H54 (cell line): Measurements from ENCODE around the gene AMH.

ENCODE experiments used
- DNase-seq: peaks from one replicate; pipeline ENCODE4 v3.0.0; 2011; ENCODE audit warnings: low spot score, mixed read lengths; ENCODE audit not compliant: insufficient read length
- FAIRE-seq: peaks from 3 replicates; lab custom pipeline; 2011; peaks lifted over from hg19 to GRCh38; lab: Jason Lieb, UNC
- POLR2A ChIP-seq: IDR thresholded peaks from 2 replicates; pipeline ENCODE4 v1.6.1; 2011; ENCODE audit warnings: low read depth, mild to moderate bottlenecking, low read length

The AMH gene

DNA sequence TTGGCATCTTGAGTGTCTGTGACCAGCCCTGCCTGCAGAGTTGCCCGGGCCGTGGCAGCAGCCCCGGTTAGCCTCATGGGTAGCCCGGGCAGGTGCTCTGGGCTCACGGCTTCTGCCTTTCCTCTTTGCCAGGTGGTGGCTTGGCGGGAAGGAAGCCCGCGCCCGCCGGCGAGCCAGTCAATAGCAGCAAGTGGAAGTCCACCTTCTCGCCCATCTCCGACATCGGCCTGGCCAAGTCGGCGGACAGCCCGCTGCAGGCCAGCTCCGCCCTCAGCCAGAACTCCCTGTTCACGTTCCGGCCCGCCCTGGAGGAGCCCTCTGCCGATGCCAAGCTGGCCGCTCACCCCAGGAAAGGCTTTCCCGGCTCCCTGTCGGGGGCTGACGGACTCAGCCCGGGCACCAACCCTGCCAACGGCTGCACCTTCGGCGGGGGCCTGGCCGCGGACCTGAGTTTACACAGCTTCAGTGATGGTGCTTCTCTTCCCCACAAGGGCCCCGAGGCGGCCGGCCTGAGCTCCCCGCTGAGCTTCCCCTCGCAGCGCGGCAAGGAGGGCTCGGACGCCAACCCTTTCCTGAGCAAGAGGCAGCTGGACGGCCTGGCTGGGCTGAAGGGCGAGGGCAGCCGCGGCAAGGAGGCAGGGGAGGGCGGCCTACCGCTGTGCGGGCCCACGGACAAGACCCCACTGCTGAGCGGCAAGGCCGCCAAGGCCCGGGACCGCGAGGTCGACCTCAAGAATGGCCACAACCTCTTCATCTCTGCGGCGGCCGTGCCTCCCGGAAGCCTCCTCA is 22.9 kb upstream of the AMH start:
- FAIRE-seq, result no peak
- no peak for TF ChIP-seq POLR2A
- no peak for DNase-seq

DNA sequence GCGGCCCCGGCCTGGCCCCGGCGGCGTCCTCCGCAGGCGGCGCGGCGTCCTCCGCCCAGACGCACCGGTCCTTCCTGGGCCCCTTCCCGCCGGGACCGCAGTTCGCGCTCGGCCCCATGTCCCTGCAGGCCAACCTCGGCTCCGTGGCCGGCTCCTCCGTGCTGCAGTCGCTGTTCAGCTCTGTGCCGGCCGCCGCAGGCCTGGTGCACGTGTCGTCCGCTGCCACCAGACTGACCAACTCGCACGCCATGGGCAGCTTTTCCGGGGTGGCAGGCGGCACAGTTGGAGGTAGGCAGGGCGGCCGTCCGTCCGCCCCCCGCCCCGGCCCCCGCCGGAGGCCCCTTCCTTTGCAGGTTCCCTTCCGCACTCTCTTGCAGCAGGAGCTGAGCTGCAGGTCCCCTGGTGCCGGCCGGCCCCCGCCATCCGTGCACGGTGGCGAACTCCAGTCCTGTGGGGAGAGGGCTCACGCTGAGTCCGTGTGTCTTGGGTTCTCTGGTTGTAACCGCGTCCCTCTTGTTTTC is 22.2 kb upstream of the AMH start:
- DNase-seq, result no peak
- FAIRE-seq, result no peak
- TF ChIP-seq POLR2A, result no peak

DNA sequence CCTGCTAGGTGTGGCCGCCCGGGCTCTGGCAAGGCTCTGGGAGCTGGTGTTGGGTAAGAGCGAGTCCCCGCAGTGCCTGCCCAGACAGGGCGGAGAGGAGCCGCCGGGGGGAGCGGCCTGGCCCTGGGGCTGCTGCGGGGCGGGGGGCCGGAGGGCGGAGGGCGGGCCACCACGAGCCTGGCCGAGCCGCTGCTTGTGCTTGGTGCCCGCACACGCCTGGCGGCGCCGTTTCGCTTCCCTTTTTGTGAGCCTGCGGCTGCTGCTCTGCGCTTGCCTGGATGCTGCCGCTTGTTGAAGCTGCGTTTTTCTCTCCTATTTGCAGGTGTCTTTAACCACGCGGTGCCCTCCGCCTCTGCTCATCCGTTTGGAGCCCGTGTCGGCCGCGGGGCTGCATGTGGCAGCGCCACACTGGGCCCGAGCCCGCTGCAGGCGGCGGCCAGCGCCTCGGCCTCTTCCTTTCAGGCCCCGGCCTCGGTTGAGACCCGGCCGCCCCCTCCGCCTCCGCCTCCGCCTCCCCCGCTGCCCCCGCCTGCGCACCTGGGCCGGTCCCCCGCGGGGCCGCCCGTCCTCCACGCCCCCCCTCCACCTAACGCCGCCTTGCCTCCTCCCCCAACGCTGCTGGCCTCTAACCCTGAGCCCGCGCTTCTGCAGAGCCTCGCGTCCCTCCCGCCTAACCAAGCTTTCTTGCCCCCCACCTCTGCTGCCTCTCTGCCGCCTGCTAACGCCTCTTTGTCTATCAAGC is 21.5 kb upstream of the AMH start:
- no peak for TF ChIP-seq POLR2A
- DNase-seq (no peak), FAIRE-seq (no peak)

DNA sequence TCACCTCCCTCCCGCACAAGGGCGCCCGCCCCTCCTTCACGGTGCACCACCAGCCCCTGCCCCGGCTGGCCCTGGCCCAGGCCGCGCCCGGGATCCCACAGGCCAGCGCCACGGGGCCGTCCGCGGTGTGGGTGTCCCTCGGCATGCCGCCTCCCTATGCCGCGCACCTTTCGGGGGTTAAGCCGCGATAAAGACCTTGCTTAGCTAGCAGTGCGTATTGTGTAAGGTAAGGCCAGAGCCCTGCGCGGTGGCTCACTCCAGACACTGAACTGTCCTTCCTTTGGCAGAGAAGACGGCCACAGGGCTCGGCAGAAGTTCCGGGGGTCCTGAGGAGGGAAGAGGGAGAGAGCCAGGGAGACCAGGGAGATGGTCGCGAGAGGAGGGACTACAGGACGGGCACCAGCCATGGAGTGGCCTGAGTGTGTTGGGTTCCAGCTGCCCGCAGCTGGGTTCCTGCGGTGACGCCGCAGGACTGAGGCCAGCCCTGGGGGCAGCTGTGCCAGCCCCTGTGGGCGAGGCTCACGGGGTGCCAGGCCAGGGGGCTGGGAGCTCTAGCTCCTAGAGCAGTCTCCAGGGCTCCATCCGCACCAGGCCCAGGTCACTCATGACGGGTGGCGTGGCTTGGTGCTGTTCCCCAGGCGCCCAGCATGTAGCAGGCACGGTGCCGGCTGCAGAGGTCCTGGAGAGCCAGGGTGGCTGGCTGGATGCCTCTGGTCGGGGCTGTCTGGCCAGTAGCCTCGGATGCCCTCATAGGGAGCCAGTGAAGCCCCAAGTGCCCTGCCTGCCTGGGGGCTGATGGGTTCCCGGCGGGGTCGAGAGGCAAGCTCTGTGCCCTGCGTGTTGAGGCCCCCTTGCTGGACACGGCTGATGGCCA is 20.7 kb upstream of the AMH start:
- FAIRE-seq, result no peak

DNA sequence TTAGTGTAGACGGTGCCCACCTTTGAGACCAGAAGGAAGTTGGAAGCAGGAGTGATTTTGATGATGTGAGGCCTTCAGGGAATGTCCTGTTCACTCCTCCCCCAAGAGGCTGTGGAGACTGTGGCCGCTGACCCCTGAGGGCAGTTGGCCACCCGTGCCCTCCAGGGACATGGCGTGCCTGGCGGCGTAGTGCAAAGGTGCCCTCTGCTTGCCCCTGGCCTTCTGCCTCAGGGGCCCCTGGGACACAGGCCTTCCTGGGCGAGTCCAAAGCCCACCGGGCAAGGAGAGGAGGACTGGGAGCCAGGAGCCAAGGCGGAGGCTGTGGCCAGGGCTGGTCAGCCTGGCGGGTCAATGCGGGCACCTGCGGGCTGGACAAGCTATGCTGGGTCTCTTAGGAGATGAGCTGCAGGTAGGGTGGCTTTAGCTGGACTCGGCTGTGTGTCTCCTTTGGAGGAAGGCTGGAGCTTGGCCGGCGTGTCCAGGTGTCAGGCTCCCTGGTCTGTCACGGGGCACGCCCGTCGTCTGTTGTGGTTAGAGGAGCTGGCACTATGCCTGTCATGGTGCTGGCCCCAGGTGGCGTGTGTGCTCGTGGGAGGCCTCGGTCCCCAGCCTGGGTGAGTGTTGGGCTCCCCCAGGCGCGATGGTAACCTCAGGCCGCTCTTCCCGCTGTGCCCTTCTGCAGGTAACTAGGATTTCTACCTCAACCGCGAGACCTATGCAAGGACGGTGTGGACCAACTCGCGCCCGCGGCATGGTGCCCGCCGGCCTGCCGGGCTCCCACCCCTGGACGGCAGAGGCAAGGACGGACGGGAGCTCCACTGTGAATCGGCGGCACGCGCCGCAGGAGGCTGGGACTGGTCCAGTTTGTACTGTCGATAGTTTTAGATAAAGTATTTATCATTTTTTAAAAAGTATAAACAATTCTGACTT is 19.8 kb upstream of the AMH start:
- DNase-seq, result no peak
- no peak for FAIRE-seq
- TF ChIP-seq POLR2A, result no peak

More for the DNA sequence above, 20.7 kb upstream of the AMH start:
- DNase-seq, result no peak
- TF ChIP-seq POLR2A, result no peak

DNA sequence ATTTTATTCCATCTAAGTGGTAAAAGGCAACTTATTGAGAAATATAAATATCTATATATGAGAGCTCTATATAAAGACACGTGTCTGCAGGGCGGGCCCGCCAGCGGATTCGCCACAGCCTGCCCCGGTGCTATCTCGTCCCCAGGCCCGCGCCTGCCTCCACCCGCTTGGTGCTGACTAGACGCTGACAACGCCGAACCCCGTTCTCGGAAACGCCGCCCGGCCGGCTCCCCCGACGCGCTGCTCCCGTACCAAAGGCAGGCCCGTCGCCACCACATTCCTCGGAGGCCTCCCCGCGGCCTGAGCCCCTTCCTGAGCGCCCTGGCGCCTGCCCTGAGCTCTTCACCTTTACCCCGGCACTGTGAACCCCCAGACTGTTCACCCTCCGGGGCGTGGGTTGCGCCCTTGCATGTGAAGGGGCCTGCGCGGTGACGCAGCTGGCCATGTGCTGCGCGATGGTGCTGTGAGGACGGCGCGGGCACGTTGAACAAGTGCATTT is 19.0 kb upstream of the AMH start:
- no peak for DNase-seq
- FAIRE-seq, result no peak
- no peak for TF ChIP-seq POLR2A

DNA sequence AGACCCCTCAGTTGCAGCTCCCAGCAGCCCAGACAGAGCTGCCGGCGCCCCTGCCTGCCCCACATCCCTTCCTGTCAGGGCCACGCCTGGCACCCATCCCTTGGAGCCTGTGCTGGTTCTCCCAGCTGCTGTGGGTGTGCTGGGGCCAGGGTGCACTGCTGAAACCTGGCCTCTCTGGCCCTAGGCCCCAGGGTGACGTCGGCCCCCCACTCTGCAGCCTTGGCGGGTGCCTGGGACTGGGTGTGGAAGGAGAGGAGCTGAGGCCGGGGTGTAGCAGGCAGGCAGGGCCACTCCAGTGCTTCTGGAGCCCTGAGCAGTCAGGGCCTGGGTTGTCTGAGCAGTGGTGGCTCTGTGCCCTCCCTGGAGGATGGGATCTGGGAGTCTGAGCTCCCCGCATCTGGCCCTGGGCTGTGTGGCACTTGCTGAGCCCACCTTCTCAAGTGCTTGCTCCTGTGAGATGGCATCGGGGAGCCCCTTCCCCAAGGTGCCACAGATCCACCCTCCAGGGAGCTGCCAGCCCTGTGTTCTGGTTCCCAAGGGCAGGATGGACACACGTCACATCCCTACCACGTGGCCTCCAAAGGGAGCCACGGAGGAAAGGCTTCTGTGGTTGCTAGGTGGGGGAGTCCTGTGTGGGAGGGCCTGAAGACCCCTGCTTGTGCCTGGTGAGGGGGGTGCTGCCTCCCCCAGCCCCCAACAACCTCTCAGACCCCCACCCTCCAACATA is 18.2 kb upstream of the AMH start:
- FAIRE-seq (no peak), DNase-seq (no peak)
- no peak for TF ChIP-seq POLR2A

DNA sequence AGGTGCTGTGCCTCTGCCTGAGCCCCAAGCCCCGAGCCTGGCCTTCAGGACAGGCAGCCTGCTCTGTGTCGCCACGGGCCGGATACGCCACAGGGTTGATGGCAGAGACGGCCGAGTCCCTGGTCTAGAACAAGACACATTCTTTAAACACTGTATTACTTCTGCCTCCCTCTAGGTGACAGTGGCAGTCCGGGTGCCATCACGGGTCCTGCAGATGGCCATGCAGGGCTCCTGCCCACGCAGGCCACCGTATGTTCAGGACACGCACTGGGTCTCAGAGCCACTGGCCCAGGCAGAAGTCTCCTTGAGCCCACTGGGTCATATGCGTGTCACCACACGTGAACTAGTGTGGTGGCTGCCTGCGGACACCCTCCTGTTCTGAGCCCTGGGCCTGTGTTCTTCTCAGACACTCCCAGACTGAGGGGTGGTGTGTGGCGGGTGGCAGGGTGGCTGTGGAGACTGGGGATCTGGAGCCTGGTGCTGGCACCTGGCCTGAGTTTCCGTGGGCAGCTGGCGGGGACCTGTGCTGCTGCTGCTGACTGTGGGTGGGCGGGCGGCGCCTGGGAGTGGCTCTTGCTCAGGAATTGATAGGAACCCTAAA is 17.4 kb upstream of the AMH start:
- FAIRE-seq (no peak), DNase-seq (no peak)
- no peak for TF ChIP-seq POLR2A

DNA sequence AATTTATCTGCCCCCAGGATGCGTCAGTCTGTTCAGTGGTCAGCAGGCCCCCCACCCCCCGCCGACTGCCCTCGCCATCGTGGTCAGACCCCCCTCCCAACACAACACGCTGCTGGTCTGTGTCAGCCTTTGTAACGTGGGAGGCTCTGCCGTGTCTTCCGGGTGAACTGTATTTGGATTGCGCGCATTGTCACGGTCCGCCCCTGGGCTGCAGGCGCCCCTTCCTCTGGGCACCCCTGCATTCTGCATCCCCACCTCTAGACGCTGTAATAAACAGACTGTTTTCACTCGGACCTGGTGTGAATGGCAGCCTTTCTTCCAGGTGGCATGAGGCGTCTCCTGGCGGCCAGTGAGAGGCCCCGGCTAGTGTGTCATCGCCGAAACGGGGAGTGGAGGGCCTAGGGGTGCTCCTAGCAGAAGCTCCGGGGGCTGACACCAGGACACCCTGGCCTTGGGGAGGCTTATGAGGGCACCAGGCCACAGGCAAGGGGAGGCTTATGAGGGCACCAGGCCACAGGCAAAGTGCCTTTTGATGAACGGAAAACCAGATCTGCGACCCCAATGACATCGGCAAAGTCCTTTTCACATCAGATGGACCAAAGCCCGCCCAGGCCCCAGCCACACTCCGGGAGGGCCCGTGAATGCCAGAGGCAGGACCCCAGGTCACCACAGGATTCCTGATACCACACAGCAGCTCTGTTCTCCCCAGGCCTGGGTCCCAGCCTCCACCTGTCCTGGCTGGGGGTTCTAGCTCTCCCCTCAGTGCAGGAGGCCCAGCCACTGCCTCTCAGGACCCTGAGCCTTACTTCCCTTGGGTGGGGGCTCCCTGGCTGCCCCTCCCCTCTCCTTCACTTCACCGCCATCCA is 16.6 kb upstream of the AMH start:
- FAIRE-seq, result no peak
- no peak for TF ChIP-seq POLR2A
- DNase-seq, result no peak

DNA sequence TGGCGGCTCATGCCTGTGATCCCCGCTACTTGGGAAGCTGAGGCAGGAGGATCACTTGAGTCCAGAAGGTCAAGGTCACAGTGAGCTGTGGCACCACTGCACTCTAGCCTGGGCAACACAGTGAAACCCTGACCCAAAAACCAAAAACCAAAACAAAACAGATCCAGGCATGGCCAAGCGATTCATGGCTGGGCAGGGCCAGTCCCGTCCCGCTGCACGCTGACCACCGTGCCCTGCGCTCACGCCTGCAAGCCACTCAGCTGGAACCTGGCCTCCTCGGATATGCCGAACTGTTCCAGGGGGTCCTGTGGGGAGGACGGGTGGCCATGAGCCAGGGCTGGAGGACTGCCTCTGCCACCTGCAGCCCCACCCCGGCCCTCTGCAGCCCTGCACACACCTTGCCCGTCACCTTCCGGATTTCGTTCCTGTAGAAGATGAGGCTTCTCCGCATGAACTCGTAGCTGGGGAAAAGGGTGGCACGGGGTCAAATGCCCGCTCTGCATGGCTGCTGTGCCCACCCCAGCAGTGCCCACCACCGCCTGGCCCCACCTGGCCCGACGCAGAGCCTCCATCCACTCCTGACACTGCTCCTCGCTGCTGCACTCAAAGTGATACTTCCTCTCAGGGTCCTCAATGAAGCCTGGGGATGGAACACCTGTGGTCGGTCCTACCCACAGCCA is 15.4 kb upstream of the AMH start:
- DNase-seq (no peak), FAIRE-seq (no peak)
- no peak for TF ChIP-seq POLR2A

DNA sequence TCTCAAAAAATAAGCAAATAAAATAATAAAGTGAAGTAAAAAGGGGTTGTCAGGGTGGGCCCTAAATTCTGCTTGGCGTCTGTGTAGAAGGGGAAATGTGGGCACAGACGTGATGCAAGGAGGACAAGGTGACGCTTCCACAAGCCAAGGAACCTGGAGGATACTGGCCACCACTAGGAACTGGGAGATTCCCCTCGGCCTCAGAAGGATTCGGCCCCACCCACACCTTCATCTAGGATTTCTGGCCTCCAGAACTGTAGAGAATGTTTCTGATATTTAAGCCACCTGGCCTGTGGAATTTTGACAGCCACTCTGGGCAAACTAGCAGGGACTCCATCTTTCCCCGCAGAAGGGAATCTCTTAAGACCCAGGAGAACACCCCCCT is 14.1 kb upstream of the AMH start:
- DNase-seq, result no peak
- no peak for FAIRE-seq
- no peak for TF ChIP-seq POLR2A
